ENCODE data around the gene ZNF75A.
"Not testable (repeated sequence)": the region's sequence is repeated elsewhere in the genome, so short reads cannot be mapped to it uniquely, and the experiment has no call there.

The ZNF75A gene

GRCh38 chr16:3305109-3306068 is at the start of gene ZNF75A, which contains the start of gene TIGD7:
Gene ZNF75A, plus strand, starts transcription at chr16:3305497. Its CDS starts 2,932 bp downstream, at chr16:3308429.
Gene TIGD7, minus strand, starts transcription at chr16:3305430. Its CDS starts 4,816 bp downstream, at chr16:3300614.
- DNase-seq: peak; percentile 95

GRCh38 chr16:3256146-3256865 is 49.0 kb upstream of the ZNF75A start, which contains the start of gene MEFV:
Gene MEFV, minus strand, starts transcription at chr16:3256633. Its CDS starts 46 bp downstream, at chr16:3256587.
- DNase-seq: no peak

- no peak for DNase-seq
These were observed 48.3 kb upstream of the ZNF75A start for GRCh38 chr16:3256866-3257465.

GRCh38 chr16:3259836-3260235 is 45.5 kb upstream of the ZNF75A start:
- no peak for DNase-seq

GRCh38 chr16:3262517-3262916 is 42.8 kb upstream of the ZNF75A start:
- DNase-seq: no peak

GRCh38 chr16:3264137-3265036 is 40.9 kb upstream of the ZNF75A start:
- peak; percentile 99 for DNase-seq

GRCh38 chr16:3266873-3267537 is 38.3 kb upstream of the ZNF75A start:
- DNase-seq: peak; percentile 70

GRCh38 chr16:3268294-3268693 is 37.0 kb upstream of the ZNF75A start:
- no peak for DNase-seq

- DNase-seq: not testable (repeated sequence)
These were observed 34.6 kb upstream of the ZNF75A start for GRCh38 chr16:3270718-3271117.

GRCh38 chr16:3271281-3271680 is 34.0 kb upstream of the ZNF75A start:
- DNase-seq: not testable (repeated sequence)

- no peak for DNase-seq
These were observed 30.8 kb upstream of the ZNF75A start for GRCh38 chr16:3274490-3274889.

- no peak for DNase-seq
These were observed 30.4 kb upstream of the ZNF75A start for GRCh38 chr16:3274947-3275346.

GRCh38 chr16:3276679-3277078 is 28.6 kb upstream of the ZNF75A start:
- no peak for DNase-seq

GRCh38 chr16:3281222-3281820 is 24.0 kb upstream of the ZNF75A start:
- peak; percentile 57 for DNase-seq

- peak; percentile 90 for DNase-seq
These were observed 23.1 kb upstream of the ZNF75A start for GRCh38 chr16:3282103-3282729.

- DNase-seq: peak; percentile 99
These were observed 22.4 kb upstream of the ZNF75A start, which contains the start of gene ZNF263 for GRCh38 chr16:3282730-3283542. Gene ZNF263, plus strand, starts transcription at chr16:3283491. Its CDS starts 328 bp downstream, at chr16:3283819.

- peak; percentile 30 for DNase-seq
These were observed 21.5 kb upstream of the ZNF75A start for GRCh38 chr16:3283543-3284447.

GRCh38 chr16:3285131-3285530 is 20.2 kb upstream of the ZNF75A start:
- no peak for DNase-seq
